Natural killer cell (primary cell): ENCODE data around the gene SLC24A3. TPM values are rescaled to one million over a fixed set of nuclear protein-coding genes. Genes with fewer than 3 reads are reported as not detected.

Source experiments
- ATAC-seq, 3 donors: fragments of 150-1000 bp in 2 of 3; fragments of 200-7000 bp in 1 of 3; cut with Tn5 transposase; 1 replicate in 1 of 3; 2 replicates in 2 of 3; pipeline ENCODE4 v1.10.0; 2021; ENCODE audit warnings: mild to moderate bottlenecking in 2 of 3, moderate library complexity in 2 of 3
- DNase-seq, 2 donors: peaks; one replicate each; pipeline versions ENCODE4 v3.0.0 to v3.0.0-alpha.2; 2013 to 2021; ENCODE audit warnings: mixed read lengths in 1 of 2
- H3K27ac ChIP-seq: one replicate; pipeline ENCODE4 v1.5.1; 2013; ENCODE audit warnings: mild to moderate bottlenecking, low read length
- H3K27me3 ChIP-seq: one replicate; pipeline ENCODE4 v1.6.1; 2013; ENCODE audit warnings: low read length; ENCODE audit not compliant: control insufficient read depth, insufficient read depth
- H3K36me3 ChIP-seq: one replicate; pipeline ENCODE4 v1.6.1; 2013; ENCODE audit warnings: low read length; ENCODE audit not compliant: control insufficient read depth, insufficient read depth
- H3K4me1 ChIP-seq: one replicate; pipeline ENCODE4 v1.6.1; 2013; ENCODE audit warnings: low read length; ENCODE audit not compliant: control insufficient read depth, insufficient read depth
- H3K4me3 ChIP-seq: one replicate; pipeline ENCODE4 v1.5.1; 2013; ENCODE audit warnings: low read length
- H3K9me3 ChIP-seq: one replicate; pipeline ENCODE4 v1.6.1; 2013; ENCODE audit warnings: low read length; ENCODE audit not compliant: control insufficient read depth, insufficient read depth
- H3K27ac Mint-ChIP-seq, 2 donors: one replicate each; pipeline ENCODE4 v1.8.0; 2022; ENCODE audit warnings: mild to moderate bottlenecking in 2 of 2, mixed read lengths in 2 of 2, moderate library complexity in 1 of 2
- H3K27me3 Mint-ChIP-seq, 2 donors: one replicate each; pipeline ENCODE4 v1.8.0; 2022; ENCODE audit warnings: low read depth in 2 of 2, mixed read lengths in 2 of 2
- H3K36me3 Mint-ChIP-seq: one replicate; pipeline ENCODE4 v1.8.0; 2022; ENCODE audit warnings: mixed read lengths
- H3K4me1 Mint-ChIP-seq, 2 donors: one replicate each; pipeline ENCODE4 v1.8.0; 2022; ENCODE audit warnings: mixed read lengths in 2 of 2
- H3K4me3 Mint-ChIP-seq: one replicate; pipeline ENCODE4 v1.8.0; 2022; ENCODE audit warnings: mild to moderate bottlenecking, moderate library complexity, mixed read lengths
- H3K9me3 Mint-ChIP-seq, 2 donors: one replicate each; pipeline ENCODE4 v1.8.0; 2022; ENCODE audit warnings: mixed read lengths in 2 of 2
- WGBS: methylation state at CpG from one replicate; pipeline ENCODE4 v1.1.7; 2013; ENCODE audit warnings: missing lambda C conversion rate; ENCODE audit not compliant: insufficient coverage; 5-methylcytosine and 5-hydroxymethylcytosine counted together
- intact Hi-C: fragments of 100-400 bp; cut with micrococcal nuclease; formaldehyde crosslinking; loops from one replicate; pipeline ENCODE4 v1.14.2; 2022
- total RNA-seq, 4 donors: library from RNA; stranded (reverse); fragments of 120-200 nt in 1 of 4; gene quantifications; one replicate each; pipeline versions ENCODE4 v1.2.3 to v1.2.4, GENCODE V29; 2013 to 2022
- TF ChIP-seq, protein P1 (sequence below): fragments of 200-600 bp; IDR thresholded peaks from one replicate; pipeline ENCODE4 v1.8.0; 2022; ENCODE audit warnings: antibody characterized with exemption

SLC24A3 gene
- total RNA-seq, 3 donors from 2014 or later (not counting 1 experiment from before 2014, with no cell fraction given), result 0.09 to 5.5 (median 0.99) TPM

DNA sequence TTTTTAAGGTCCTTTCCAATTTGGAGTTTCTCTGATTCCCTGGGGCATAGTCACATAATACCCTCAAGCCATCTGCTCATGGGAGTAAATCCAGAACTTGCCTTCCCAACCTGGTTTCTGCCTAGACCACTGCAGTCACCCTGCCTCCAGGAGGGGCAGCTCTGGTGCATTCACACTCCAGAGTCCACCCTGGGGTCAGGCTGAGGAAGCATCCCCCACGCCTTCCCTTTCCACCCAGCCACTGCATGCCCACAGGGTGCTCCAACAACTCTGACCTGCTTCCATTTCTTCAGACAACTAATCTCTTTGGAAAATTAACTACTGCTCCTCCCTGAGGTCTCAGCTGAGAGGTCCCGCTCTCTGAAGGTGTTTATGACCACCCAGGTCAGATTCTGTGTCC lies 334.2 kb downstream of the SLC24A3 start:
- intact Hi-C loops, result no loop called here
- Histone ChIP-seq H3K4me1 (no peaks in the 10 kb centered on the region), H3K36me3 (no peaks in the 10 kb centered on the region), H3K27me3 (no peaks in the 10 kb centered on the region), H3K27ac (no peak overlapping the region), H3K9me3 (no peaks in the 10 kb centered on the region), H3K4me3 (no peak overlapping the region)
- H3K36me3 Mint-ChIP-seq, result no peaks in the 10 kb centered on the region
- no peaks in the 10 kb centered on the region for H3K9me3 Mint-ChIP-seq
- no peaks in the 10 kb centered on the region for H3K27me3 Mint-ChIP-seq
- no peak overlapping the region for H3K4me3 Mint-ChIP-seq
- peaks cover 11 to 20% of the 10 kb centered on the region in 2 donors for H3K4me1 Mint-ChIP-seq
- TF ChIP-seq, protein P1, sequence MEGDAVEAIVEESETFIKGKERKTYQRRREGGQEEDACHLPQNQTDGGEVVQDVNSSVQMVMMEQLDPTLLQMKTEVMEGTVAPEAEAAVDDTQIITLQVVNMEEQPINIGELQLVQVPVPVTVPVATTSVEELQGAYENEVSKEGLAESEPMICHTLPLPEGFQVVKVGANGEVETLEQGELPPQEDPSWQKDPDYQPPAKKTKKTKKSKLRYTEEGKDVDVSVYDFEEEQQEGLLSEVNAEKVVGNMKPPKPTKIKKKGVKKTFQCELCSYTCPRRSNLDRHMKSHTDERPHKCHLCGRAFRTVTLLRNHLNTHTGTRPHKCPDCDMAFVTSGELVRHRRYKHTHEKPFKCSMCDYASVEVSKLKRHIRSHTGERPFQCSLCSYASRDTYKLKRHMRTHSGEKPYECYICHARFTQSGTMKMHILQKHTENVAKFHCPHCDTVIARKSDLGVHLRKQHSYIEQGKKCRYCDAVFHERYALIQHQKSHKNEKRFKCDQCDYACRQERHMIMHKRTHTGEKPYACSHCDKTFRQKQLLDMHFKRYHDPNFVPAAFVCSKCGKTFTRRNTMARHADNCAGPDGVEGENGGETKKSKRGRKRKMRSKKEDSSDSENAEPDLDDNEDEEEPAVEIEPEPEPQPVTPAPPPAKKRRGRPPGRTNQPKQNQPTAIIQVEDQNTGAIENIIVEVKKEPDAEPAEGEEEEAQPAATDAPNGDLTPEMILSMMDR, result no peak
- 90% methylated on average over 2 of the region's 2 CpGs for WGBS
- H3K27ac Mint-ChIP-seq, result no peak overlapping the region
- no peak for DNase-seq
- ATAC-seq, result no peak

DNA sequence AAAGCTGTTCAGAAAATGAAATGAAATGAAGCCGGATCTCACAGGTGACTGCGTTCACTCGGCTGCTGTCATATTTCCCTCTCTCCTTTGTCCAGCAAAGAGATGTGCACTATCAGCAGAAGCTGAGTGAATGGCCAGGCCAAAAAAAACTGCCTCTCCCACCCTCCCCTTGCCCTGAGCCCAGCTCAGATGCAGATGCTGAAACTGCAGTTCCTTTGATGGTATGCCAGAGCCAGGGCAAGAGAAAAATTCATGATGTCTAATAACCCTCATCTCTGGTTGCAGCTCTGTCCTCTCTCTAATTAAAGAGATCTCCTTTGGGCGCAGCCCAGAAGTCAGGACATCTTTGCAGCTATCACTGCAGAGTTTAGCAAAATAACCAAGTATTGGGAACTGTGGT lies 335.1 kb downstream of the SLC24A3 start:
- peaks cover 2 to 11% of the 10 kb centered on the region in 2 donors for H3K4me1 Mint-ChIP-seq
- 86% methylated on average over 4 of the region's 4 CpGs for WGBS
- TF ChIP-seq, protein P1, result no peak

DNA sequence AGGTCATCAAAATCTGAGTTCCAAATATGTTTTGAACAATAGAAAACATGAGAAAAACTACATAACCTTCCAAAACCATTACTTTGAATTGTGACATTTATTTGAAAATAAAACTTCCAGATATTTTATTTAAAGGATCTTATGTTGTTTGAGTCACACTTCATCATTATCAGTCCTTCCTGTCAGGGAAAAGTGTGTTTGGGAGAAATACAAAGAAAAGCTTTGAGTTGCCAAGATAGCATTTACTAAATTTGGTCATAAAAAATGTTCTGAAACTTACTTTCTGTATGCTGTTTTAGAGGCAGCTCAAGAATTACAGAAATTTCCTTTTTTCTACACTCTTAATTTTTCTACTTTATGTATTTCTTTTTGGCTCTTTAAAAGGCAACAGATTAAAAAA lies 337.5 kb downstream of the SLC24A3 start:
- Mint-ChIP-seq H3K36me3 (no peaks in the 10 kb centered on the region), H3K27ac (no peak overlapping the region), H3K4me1 (no peaks in the 10 kb centered on the region), H3K4me3 (no peak overlapping the region), H3K9me3 (no peaks in the 10 kb centered on the region), H3K27me3 (no peaks in the 10 kb centered on the region)
- DNase-seq (no peak), ATAC-seq (no peak)
- no peak overlapping the region for H3K4me3 ChIP-seq
- H3K36me3 ChIP-seq, result no peaks in the 10 kb centered on the region
- H3K27me3 ChIP-seq, result no peaks in the 10 kb centered on the region
- intact Hi-C loops, result no loop called here
- H3K27ac ChIP-seq, result no peak overlapping the region
- TF ChIP-seq, protein P1, result no peak
- no peaks in the 10 kb centered on the region for H3K9me3 ChIP-seq
- no peaks in the 10 kb centered on the region for H3K4me1 ChIP-seq

More for the DNA sequence above, 335.1 kb downstream of the SLC24A3 start:
- no peak overlapping the region for H3K27ac Mint-ChIP-seq
- no peaks in the 10 kb centered on the region for H3K9me3 Mint-ChIP-seq
- DNase-seq (no peak), ATAC-seq (no peak)
- intact Hi-C loops, result no loop called here
- no peaks in the 10 kb centered on the region for H3K36me3 Mint-ChIP-seq
- no peaks in the 10 kb centered on the region for H3K27me3 Mint-ChIP-seq
- no peak overlapping the region for H3K4me3 Mint-ChIP-seq
- no peak overlapping the region for H3K4me3 ChIP-seq
- no peaks in the 10 kb centered on the region for H3K27me3 ChIP-seq
- no peaks in the 10 kb centered on the region for H3K9me3 ChIP-seq
- no peak overlapping the region for H3K27ac ChIP-seq
- no peaks in the 10 kb centered on the region for H3K4me1 ChIP-seq
- no peaks in the 10 kb centered on the region for H3K36me3 ChIP-seq
